ENCODE results near the gene JSRP1. TPM values are rescaled to one million over a fixed set of nuclear protein-coding genes. Genes with fewer than 3 reads are reported as not detected.

The JSRP1 gene
- not detected for total RNA-seq
- long read RNA-seq = 0 reads

GRCh38 chr19:2255982-2256685 lies at the start of gene JSRP1:
Gene JSRP1, minus strand, starts transcription at chr19:2256417. Its CDS starts 1,103 bp downstream, at chr19:2255314.
- no peak for DNase-seq (ENCODE audit: low spot score)

GRCh38 chr19:2305452-2306280 lies 49.4 kb upstream of the JSRP1 start:
- DNase-seq (ENCODE audit: low spot score) = no peak

GRCh38 chr19:2303211-2303798 lies 47.1 kb upstream of the JSRP1 start:
- no peak for DNase-seq (ENCODE audit: low spot score)

GRCh38 chr19:2302319-2303210 lies 46.3 kb upstream of the JSRP1 start:
- no peak for DNase-seq (ENCODE audit: low spot score)

- DNase-seq (ENCODE audit: low spot score) = no peak
Measured at GRCh38 chr19:2300533-2300932, 44.3 kb upstream of the JSRP1 start.

- DNase-seq (ENCODE audit: low spot score) = no peak
Measured at GRCh38 chr19:2296141-2296540, 39.9 kb upstream of the JSRP1 start.

GRCh38 chr19:2294687-2295335 lies 38.6 kb upstream of the JSRP1 start:
- no peak for DNase-seq (ENCODE audit: low spot score)

GRCh38 chr19:2291185-2291751 lies 35.1 kb upstream of the JSRP1 start:
- no peak for DNase-seq (ENCODE audit: low spot score)

- DNase-seq (ENCODE audit: low spot score) = no peak
Measured at GRCh38 chr19:2290441-2291184, 34.4 kb upstream of the JSRP1 start.

- no peak for DNase-seq (ENCODE audit: low spot score)
Measured at GRCh38 chr19:2289714-2290435, 33.7 kb upstream of the JSRP1 start.

- no peak for DNase-seq (ENCODE audit: low spot score)
Measured at GRCh38 chr19:2288818-2289713, 32.8 kb upstream of the JSRP1 start.

- DNase-seq (ENCODE audit: low spot score) = no peak
Measured at GRCh38 chr19:2288338-2288817, 32.2 kb upstream of the JSRP1 start.

- DNase-seq (ENCODE audit: low spot score) = no peak
Measured at GRCh38 chr19:2287585-2288337, 31.5 kb upstream of the JSRP1 start.

- no peak for DNase-seq (ENCODE audit: low spot score)
Measured at GRCh38 chr19:2286402-2287140, 30.4 kb upstream of the JSRP1 start.

GRCh38 chr19:2283835-2284507 lies 27.8 kb upstream of the JSRP1 start:
- DNase-seq (ENCODE audit: low spot score) = no peak

GRCh38 chr19:2282862-2283237 lies 26.6 kb upstream of the JSRP1 start:
- DNase-seq (ENCODE audit: low spot score) = no peak

All from mesenteric fat pad (tissue), 1 donor.